GM19193 (cell line): ENCODE results near the gene THBS1.

Source experiments
- POLR2A ChIP-seq: IDR thresholded peaks from 4 replicates; pipeline ENCODE4 v1.6.1; 2011; ENCODE audit not compliant: insufficient read depth, insufficient read length; ENCODE audit errors: extremely low read depth

Gene THBS1

DNA sequence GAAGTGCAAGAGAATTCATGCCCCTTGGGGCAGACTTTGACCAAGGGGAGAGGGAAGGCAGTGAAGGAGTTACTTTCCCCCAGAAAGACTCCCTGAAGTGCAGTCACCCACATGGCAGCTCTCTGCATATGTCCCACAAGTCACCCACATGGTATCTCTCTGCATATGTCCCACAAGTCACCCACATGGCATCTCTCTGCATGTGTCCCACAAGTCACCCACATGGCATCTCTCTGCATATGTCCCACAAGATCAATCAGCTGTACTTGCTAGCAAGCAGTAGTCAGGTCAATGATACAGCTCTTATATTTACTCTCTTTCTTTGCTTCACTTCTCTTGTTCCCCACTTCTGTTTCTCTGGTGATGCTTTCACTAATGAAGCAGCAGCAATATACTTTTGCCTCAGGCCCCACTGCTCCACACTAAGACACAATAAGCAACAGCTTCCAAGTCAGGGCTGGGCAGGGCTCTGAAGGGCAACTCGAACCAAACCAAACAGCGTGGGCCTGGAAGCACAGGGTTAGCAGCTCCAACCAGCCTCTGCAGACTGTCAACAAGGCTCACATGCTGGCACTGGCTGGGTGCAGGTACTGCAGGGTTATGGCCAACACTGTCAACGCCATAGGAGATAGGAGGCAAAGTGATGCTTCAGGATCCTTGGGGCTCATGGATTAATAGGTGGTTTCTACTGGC is 46.7 kb downstream of the THBS1 start:
- TF ChIP-seq POLR2A: no peak

- TF ChIP-seq POLR2A: no peak
These were observed 47.2 kb downstream of the THBS1 start for GRCh38 chr15:39628144-39628508.

DNA sequence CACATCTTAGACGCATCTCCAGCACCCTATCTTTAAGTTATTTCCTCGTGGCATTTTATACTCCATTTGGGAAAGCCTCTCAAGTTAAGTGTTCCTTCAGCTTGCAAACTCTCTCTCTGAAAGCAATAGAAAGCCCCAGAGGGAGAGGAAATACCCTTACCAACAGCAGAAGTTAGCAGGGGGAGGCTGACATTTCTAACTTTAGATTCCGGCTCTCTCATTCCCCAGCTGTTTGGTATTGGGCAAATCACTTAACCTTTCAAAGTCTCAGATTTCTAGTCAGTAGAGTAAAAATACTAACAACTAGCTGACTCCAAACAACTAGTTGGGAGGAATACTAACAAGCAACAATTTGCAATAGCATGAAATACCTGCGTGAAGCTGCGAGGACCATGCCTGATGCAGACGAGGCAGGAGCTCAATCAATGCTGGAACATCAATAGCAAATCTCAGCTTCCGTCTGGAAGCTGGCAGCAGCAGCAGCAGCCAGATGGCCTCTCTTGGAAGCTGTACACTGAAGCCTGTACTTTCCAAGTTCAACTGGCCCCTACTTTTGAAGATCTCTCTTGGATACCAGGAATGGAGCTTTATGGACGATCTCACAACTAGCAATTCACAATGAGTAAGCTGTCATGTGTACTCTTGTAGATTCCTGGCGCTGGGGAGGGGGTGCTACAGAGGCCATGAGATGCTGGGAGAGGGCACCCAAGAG is 47.8 kb downstream of the THBS1 start:
- TF ChIP-seq POLR2A: no peak

DNA sequence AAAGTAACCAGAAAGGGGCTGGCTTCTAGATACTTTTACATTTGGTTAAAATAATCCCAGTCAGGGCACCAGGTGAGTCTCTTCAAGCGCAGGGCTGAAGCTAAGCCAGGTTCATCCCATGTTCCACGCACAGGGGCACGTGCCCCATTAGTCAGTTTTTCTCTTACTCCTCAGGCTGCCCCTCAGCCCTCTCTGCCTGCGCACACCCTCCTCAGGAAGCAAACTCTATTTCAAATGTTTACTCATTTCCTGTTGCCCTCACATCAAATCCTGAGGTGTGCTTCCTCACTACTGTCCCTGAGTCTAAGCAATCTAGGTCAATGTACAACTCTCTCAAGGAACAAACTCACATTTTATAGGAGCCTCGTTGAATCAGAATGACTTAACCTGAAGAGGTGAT is 48.5 kb downstream of the THBS1 start:
- no peak for TF ChIP-seq POLR2A

DNA sequence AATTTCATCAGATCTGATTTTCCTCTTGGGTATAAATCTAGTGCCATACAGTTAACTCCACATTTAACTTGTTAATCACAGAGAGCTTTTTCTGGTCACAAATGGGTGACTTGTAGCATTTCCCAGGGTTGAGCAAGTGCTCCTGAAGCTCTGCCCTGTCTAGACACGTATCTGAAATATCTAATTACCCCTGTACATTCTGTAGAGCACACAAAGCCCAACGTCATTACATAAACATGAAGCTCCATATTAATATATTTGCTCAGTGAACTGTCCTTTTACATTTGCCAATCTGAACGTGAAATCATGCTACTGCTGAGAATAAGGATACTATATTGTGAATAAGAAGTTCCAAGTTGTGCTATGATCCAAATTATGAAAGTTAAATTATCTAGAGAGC is 49.0 kb downstream of the THBS1 start:
- no peak for TF ChIP-seq POLR2A

DNA sequence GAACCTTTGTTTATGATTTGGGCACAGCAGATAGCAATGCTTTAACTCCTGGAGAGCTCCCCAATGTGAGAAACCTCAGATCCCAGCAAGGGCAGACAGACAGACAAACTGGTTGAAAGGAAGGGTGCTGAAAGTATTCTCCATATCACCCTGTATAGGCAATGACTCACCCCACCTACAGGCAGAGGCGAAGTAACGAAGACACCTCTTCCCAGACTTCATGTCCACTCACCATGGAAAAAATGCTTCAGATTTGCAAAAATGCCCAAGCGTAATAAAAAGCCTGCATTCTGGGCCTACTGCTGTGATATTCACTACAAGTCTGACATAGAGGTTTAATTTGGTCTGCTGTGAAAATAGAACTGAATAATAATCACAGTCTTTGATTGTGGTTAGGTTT is 50.5 kb downstream of the THBS1 start:
- TF ChIP-seq POLR2A: no peak

DNA sequence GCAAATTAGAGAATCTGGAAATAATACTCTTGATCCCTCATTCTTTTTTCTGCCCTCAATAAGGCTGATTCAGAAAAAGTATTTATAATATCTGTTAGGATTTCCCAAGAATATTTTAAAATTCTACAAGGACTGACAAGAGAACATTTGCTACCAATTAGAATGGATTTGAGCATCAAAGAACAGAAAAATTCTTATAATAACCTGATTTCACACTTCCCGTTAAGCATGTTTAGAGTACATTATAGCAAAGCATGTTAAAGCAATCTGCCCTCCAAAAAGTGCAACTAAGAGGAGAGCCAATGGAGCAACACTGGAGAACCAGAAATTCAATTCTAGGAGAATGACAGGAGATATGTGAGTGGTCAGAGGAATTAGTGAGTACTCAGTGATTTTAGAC is 57.2 kb downstream of the THBS1 start:
- no peak for TF ChIP-seq POLR2A

DNA sequence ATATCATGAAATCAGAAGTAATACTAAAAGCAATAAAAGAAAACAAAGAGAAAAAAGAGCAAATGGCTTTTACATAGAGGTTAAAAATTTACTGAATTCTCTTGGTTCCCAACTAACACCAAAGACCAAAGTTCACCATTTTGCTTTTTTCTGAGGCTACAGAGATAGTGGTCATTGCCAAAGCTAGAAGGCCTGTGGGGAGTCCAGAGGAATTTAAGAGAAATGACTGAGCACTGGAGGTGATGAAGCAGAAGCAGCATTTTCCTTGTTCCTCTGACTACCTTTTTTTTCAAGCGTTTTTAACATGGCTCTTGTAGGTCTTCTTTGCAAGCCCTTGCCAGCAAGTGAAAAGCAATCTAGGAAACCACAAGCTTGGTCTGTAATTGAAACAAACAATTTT is 58.2 kb downstream of the THBS1 start:
- TF ChIP-seq POLR2A: no peak

DNA sequence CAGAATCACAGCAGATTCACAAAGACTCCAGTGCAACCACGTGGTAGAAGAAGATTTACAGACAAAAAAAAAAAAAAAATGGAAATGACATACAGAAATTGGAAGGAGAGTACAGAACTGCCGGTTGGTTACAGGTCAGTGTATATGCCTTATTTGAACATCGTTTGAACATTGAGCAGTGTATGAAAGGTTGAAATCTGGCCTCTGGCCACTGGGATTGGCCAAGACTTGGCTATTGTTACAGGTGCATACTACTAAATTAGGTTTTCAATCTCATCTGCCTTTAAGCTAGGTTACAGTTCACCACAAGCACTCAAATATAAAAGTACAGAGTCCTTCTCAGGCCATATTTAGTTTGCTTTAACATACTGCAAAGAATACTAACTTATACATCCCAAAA is 59.8 kb downstream of the THBS1 start:
- no peak for TF ChIP-seq POLR2A

DNA sequence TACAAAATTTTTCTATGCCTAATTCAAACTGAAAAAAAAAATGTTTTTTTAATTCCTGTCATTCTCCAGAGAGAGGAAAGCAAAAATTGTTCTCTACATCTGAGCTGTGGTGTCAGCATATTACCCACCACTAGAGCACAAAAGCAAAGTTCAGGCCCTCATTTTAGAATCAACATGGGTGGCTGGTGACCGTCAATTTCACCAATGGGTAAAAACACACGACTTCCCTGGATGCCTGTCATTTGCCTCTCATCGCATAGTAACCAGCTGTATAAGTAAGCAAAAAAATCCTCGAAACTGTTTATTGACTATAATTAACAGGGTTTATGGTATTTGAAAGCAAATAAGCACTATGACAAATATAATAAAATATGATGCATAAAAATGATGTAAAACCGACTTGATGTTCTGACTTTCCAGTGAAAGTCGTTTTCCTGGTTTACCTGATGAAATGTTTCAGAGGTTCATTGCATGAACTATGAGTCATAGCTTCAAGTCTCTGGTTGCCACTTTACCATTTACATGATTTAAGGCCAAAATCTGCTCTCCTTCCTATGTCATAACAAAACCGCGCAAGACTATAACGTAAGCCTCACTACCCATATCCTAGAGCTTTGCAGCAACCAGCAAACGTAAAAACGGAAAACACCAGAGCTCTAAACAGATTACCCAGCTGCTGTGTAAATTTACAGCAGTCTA is 60.5 kb downstream of the THBS1 start:
- TF ChIP-seq POLR2A: no peak

GRCh38 chr15:39642011-39642640 is 61.2 kb downstream of the THBS1 start:
- no peak for TF ChIP-seq POLR2A

- TF ChIP-seq POLR2A: no peak
These were observed 62.8 kb downstream of the THBS1 start for GRCh38 chr15:39643727-39644126.

DNA sequence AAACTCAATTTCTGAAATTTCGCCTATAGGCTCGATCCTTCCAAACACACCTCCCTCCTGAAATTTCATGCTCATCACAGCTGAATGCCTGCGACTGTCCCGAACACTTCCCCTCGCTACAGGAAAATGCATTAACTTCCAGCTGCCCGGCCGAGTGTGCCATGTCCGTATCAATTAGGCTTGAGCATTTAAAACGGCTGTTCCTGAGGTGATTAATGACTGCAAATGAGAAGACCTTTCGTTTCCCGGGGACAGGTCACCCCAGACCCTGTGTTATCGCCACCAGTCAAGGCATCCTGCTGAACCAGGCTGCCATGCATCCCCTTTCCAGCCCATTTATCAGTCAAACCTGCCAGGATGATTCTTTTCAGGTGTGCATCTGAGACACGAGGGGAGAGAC is 63.3 kb downstream of the THBS1 start:
- no peak for TF ChIP-seq POLR2A

DNA sequence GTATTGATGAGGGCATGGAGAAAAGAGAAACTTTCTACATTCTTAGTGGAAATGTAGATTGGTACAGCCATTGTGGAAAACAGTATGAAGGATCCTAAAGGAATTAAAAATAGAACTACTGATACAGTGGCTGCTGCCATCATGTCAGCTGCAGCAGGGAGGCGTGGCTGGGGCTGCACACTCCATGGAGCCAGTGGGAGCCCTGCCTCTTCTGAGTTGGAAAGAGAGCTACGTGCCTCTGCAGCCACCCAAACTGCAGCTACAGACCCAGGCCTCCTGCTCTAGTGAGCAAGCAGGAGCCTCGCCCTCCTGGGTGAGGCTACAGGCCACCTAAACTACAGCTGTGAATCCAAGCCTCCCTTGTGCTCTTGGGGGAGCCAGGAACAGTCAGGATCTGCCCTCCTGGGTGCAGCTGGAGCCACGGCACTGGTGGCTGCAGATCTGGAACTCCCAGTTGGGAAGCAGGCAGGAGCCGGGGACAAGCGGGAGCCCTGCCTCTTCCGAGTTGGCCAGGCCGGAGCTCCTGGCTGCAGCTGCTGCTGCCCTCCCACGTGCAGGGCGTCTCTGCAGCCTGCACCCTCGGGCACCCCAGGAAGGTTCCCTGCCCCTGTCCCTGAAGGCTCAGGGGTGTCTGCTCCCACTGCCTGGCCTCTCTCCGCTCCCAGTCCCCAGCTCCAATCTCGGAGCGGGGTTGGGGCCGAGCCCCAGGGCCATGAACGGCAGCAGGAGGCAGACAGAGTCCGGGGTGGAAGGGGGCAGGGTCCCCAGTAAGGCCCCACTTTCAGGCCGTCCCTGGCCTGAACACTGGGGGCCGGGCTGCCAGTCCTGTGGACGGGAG is 64.5 kb downstream of the THBS1 start:
- TF ChIP-seq POLR2A: no peak

GRCh38 chr15:39645976-39646257 is 65.0 kb downstream of the THBS1 start:
- TF ChIP-seq POLR2A: no peak
